HG02571 (cell line): Measurements from ENCODE around the gene ZDHHC4.
"Not testable (repeated sequence)": the region's sequence is repeated elsewhere in the genome, so short reads cannot be mapped to it uniquely, and the experiment has no call there.

Source experiments
- ATAC-seq: cut with Tn5 transposase; IDR thresholded peaks from one replicate; pipeline ENCODE4 v1.9.1; 2021; ENCODE audit warnings: mild to moderate bottlenecking, moderate library complexity; ENCODE audit not compliant: unreplicated experiment

The ZDHHC4 gene

DNA sequence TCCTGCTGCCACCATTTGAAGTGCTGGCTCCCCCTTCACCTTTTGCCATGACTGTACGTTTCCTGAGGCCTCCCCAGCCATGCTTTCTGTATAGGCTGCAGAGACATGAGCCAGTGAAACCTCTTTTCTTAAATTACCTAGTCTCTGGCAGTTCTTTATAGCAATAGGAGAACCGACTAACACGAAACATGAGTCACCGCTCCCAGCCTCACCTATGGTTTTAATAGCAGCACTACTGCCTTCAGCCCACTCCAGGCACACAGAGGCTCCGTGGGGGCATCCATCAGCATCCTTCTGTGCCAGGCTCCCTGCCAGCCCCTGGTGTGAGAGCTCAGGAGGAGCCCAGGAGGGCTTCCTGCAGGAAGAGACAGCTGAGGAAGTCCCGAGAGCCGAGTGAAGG is 54.4 kb downstream of the ZDHHC4 start:
- no peak for ATAC-seq

- ATAC-seq = no peak
These were observed 56.8 kb downstream of the ZDHHC4 start for GRCh38 chr7:6634021-6634420.

DNA sequence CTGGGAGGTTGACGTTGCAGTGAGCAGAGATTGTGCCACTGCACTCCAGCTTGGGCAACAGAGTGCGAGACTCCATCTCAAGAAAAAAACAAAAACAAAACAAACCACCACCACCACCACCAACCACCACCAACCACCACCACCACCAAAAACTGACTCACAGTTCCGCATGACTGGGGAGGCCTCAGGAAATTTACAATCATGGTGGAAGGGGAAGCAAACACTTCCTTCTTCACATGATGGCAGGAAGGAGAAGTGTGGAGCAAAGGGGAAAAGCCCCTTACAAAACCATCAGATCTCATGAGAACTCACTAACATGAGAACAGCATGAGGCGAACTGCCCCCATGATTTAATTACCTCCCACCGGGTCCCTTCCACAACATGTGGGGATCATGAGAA is 57.7 kb downstream of the ZDHHC4 start:
- ATAC-seq = not testable (repeated sequence)

- ATAC-seq = peak; percentile 69
These were observed 59.7 kb downstream of the ZDHHC4 start, which contains the start of gene ZNF316 for GRCh38 chr7:6636741-6637543. ZNF316 (plus strand) TSS chr7:6637318; CDS start chr7:6642410, 5,092 bp downstream.

- ATAC-seq = peak; percentile 67
These were observed 60.4 kb downstream of the ZDHHC4 start for GRCh38 chr7:6637544-6638229.
